Neural crest cell (in vitro differentiated cells): Measurements from ENCODE around the gene CIAO2B. TPM values are rescaled to one million over a fixed set of nuclear protein-coding genes. Genes with fewer than 3 reads are reported as not detected.

ENCODE experiments used
- DNase-seq: peaks from one replicate; pipeline ENCODE4 v3.0.0; 2021; ENCODE audit warnings: low read depth, mixed read lengths, low spot score
- H3K27ac Mint-ChIP-seq: one replicate; pipeline ENCODE4 v1.8.0; 2021; ENCODE audit warnings: mild to moderate bottlenecking, mixed read lengths; ENCODE audit not compliant: unreplicated experiment
- H3K27me3 Mint-ChIP-seq: 2 replicates; pipeline ENCODE4 v1.8.0; 2021; ENCODE audit warnings: low read depth, mild to moderate bottlenecking, mixed read lengths
- H3K36me3 Mint-ChIP-seq: 2 replicates; pipeline ENCODE4 v1.8.0; 2021; ENCODE audit warnings: low read depth, mild to moderate bottlenecking, mixed read lengths
- H3K4me1 Mint-ChIP-seq: 2 replicates; pipeline ENCODE4 v1.8.0; 2021; ENCODE audit warnings: mixed read lengths
- H3K4me3 Mint-ChIP-seq: one replicate; pipeline ENCODE4 v1.8.0; 2021; ENCODE audit warnings: mild to moderate bottlenecking, mixed read lengths
- H3K9me3 Mint-ChIP-seq: 2 replicates; pipeline ENCODE4 v1.8.0; 2021; ENCODE audit warnings: mixed read lengths
- total RNA-seq: library from RNA; stranded (reverse); gene quantifications from 2 replicates; pipeline ENCODE4 v1.2.1, GENCODE V29; 2021
- TF ChIP-seq, protein P1 (sequence below): fragments of 200-600 bp; sonication (generic); conservative IDR thresholded peaks from 2 replicates; pipeline ENCODE4 v1.5.0; 2021; ENCODE audit warnings: antibody characterized with exemption, mild to moderate bottlenecking

The CIAO2B gene
- total RNA-seq, 1 donor from 2014 or later, result 73.8 TPM

GRCh38 chr16:66968847-66969246 lies 34.6 kb upstream of the CIAO2B start:
- no peak for DNase-seq
- Mint-ChIP-seq H3K9me3 (no peaks in the 10 kb centered on the region), H3K36me3 (no peaks in the 10 kb centered on the region), H3K27ac (peak overlapping the region; percentile 12), H3K4me1 (no peaks in the 10 kb centered on the region), H3K27me3 (peaks cover 8% of the 10 kb centered on the region), H3K4me3 (no peak overlapping the region)
- TF ChIP-seq, protein P1, sequence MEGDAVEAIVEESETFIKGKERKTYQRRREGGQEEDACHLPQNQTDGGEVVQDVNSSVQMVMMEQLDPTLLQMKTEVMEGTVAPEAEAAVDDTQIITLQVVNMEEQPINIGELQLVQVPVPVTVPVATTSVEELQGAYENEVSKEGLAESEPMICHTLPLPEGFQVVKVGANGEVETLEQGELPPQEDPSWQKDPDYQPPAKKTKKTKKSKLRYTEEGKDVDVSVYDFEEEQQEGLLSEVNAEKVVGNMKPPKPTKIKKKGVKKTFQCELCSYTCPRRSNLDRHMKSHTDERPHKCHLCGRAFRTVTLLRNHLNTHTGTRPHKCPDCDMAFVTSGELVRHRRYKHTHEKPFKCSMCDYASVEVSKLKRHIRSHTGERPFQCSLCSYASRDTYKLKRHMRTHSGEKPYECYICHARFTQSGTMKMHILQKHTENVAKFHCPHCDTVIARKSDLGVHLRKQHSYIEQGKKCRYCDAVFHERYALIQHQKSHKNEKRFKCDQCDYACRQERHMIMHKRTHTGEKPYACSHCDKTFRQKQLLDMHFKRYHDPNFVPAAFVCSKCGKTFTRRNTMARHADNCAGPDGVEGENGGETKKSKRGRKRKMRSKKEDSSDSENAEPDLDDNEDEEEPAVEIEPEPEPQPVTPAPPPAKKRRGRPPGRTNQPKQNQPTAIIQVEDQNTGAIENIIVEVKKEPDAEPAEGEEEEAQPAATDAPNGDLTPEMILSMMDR, result no peak

- Mint-ChIP-seq H3K4me3 (no peak overlapping the region), H3K27me3 (peaks cover 13% of the 10 kb centered on the region), H3K36me3 (no peaks in the 10 kb centered on the region), H3K4me1 (peaks cover 5% of the 10 kb centered on the region), H3K9me3 (no peaks in the 10 kb centered on the region), H3K27ac (no peak overlapping the region)
- DNase-seq, result no peak
- TF ChIP-seq, protein P1, result no peak
These were observed 29.8 kb upstream of the CIAO2B start for GRCh38 chr16:66964049-66964448.

GRCh38 chr16:66961914-66962313 lies 27.7 kb upstream of the CIAO2B start:
- DNase-seq, result no peak
- Mint-ChIP-seq H3K36me3 (no peaks in the 10 kb centered on the region), H3K4me1 (peaks cover 5% of the 10 kb centered on the region), H3K27me3 (peaks cover 30% of the 10 kb centered on the region), H3K27ac (no peak overlapping the region), H3K4me3 (no peak overlapping the region), H3K9me3 (no peaks in the 10 kb centered on the region)
- TF ChIP-seq, protein P1, result no peak

GRCh38 chr16:66961065-66961744 lies 27.0 kb upstream of the CIAO2B start, which contains the start of gene CES3:
CES3 (plus strand) TSS chr16:66961266; CDS start chr16:66961308, 42 bp downstream.
- Mint-ChIP-seq H3K4me1 (peaks cover 5% of the 10 kb centered on the region), H3K4me3 (peak within 1 kb of the TSS; percentile 4), H3K36me3 (no peaks in the 10 kb centered on the region), H3K9me3 (no peaks in the 10 kb centered on the region), H3K27ac (no peak within 1 kb of the TSS), H3K27me3 (peaks cover 27% of the 10 kb centered on the region)
- DNase-seq, result peak; percentile 73
- TF ChIP-seq, protein P1, result peak; percentile 81

DNA sequence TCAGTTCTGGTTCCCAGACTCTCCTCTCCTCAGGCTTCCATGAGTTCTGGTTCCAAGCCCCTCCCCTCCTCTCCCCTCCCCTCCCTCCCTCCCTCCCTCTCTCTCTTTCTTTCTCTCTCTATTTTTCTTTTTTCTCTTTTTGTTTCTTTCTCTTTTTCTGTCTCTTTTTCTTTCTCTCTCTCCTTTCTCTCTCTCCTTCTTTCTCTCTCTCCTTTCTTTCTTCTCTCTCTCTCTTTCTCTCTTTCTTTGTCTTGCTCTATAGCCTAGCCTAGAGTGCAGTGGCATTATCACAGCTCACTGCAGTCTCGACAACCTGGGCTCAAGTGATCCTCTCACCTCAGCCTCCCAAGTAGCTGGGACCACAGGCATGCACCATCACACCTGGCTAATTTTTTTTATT lies 26.1 kb upstream of the CIAO2B start:
- H3K27ac Mint-ChIP-seq, result no peak overlapping the region
- no peaks in the 10 kb centered on the region for H3K36me3 Mint-ChIP-seq
- no peak overlapping the region for H3K4me3 Mint-ChIP-seq
- TF ChIP-seq, protein P1, result no peak
- H3K27me3 Mint-ChIP-seq, result peaks cover 32% of the 10 kb centered on the region
- no peaks in the 10 kb centered on the region for H3K9me3 Mint-ChIP-seq
- peaks cover 5% of the 10 kb centered on the region for H3K4me1 Mint-ChIP-seq
- no peak for DNase-seq
